ENCODE data around the gene STAT5A.
"Not testable (repeated sequence)": the region's sequence is repeated elsewhere in the genome, so short reads cannot be mapped to it uniquely, and the experiment has no call there.

Gene STAT5A

DNA sequence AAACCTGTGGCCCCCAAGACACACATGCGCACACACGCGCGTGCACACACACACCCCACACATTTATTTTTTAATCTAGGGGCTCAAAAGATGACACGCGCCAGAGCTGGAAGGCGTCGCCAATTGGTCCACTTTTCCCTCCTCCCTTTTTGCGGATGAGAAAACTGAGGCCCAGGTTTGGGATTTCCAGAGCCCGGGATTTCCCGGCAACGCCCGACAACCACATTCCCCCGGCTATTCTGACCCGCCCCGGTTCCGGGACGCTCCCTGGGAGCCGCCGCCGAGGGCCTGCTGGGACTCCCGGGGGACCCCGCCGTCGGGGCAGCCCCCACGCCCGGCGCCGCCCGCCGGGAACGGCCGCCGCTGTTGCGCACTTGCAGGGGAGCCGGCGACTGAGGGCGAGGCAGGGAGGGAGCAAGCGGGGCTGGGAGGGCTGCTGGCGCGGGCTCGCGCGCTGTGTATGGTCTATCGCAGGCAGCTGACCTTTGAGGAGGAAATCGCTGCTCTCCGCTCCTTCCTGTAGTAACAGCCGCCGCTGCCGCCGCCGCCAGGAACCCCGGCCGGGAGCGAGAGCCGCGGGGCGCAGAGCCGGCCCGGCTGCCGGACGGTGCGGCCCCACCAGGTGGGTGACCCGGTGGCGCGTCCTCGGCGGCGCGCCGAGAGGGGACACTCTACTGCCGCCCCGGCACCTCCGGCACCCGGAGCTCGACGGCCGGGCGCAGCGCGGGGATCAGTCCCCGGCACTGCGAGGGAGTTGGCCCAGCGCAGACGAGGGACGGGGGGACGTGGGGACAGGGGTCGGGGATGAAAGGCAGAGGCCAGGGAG lies at the start of gene STAT5A:
Gene STAT5A (plus strand): TSS at position 522 of the 826 bp plus-strand sequence. CDS start 914 bp downstream, outside the sequence.
- no peak for DNase-seq (ENCODE audit: low read depth)

DNA sequence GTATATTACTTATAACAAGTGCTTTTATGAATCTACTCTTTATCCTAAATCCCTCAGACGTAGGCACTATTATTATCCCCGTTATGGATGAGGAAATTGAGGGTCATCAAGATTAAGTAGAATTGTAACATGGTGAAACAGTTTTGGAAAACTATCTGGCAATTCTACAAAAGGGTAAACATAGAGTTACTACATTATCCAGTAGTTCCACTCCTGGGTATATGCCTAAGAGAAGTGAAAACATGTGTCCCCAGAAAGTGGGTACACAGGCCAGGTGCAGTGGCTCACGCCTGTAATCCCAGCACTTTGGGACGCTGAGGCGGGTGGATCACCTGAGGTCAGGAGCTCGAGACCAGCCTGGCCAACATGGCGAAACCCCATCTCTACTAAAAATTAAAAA lies 48.7 kb upstream of the STAT5A start:
- not testable (repeated sequence) for DNase-seq (ENCODE audit: low read depth)

DNA sequence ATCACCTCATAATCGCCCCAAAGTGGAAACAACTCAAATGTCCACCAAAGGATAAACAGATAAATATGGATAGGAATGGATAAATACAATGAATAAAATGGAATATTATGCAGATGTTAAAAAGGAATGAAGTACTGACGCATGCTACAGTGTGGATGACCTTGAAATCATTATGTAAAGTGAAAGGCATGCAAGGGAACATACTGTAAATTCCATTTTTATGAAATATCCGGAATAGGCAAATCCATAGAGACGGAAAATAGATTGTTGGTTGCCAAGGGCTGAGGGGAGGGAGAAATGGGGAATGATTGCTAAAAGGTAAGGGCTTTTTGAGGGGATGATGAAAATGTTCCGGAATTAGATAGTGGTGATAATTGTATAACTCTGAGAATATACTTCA lies 48.1 kb upstream of the STAT5A start:
- DNase-seq (ENCODE audit: low read depth), result no peak

DNA sequence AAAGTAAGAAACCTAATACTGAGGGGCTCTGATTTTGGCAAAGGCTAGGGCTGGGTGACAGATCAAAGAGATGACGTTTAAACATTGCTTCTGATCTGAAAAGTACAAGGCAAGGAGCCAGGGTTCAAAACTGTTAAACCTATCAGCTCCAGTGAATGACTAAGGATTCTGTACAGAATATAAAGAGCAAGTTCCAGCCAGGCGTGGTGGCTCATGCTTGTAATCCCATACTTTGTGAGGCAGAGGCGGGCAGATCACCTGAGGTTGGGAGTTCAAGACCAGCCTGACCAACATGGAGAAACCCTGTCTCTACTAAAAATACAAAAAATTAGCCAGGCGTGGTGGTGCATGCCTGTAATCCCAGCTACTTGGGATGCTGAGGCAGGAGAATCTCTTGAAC lies 47.4 kb upstream of the STAT5A start:
- not testable (repeated sequence) for DNase-seq (ENCODE audit: low read depth)

DNA sequence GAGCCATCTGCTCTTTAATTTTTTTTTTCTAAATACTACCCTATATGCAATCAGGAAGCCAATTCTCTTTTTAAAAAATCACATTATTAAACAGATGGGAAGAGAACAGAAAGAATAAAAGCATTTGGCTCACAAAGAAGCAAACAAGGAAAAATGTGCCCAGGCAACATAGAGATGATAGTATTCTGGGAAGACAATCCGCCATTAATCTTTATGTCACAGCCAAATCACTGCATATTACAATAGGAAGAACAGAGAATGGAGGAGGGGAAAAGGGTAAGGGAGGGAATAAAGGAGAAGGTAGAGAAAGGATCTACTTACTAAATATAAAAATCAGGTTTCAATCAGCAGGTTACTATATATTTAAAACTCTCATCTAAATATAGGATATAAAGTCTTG lies 46.4 kb upstream of the STAT5A start:
- no peak for DNase-seq (ENCODE audit: low read depth)

DNA sequence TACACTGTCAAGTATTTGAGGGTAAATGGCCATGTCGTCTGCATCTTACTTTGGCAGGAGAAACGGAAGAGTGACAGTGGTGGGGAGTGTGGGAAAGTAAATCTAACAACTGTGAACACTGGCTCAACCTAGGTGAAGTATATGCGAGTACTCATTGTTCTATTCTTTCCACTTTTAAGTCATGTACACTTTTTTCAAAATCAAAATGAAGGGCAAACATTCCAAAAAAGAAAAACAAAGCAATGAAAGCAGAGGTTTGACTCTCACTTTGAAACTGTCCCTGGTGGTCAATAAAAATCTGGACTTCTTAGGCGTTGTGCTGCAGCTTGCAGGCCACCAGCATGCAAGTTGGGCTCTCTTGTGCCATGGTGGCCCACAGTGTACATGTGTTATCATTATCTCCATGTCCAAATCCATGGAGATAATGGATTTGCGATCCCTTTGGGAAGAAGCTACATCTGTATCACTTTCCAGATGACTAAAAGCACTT lies 44.8 kb upstream of the STAT5A start:
- DNase-seq (ENCODE audit: low read depth), result no peak

DNA sequence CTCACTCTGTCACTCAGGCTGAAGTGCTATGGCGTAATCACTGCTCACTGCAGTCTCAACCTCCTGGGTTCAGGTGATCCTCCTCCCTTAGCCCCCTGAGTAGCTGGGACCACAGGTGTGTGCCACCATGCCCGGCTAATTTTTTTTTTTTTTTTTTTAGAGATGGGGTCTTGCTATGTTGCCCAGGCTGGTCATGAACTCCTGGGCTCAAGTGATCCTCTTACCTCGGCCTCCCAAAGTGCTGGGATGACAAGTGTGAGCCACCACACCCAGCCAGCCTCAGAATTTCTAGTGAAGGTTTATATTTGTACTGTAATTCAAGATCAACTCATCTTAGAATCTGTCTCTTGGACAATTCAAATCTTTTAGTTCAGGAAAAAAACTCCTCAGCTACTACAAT lies 44.2 kb upstream of the STAT5A start:
- not testable (repeated sequence) for DNase-seq (ENCODE audit: low read depth)

DNA sequence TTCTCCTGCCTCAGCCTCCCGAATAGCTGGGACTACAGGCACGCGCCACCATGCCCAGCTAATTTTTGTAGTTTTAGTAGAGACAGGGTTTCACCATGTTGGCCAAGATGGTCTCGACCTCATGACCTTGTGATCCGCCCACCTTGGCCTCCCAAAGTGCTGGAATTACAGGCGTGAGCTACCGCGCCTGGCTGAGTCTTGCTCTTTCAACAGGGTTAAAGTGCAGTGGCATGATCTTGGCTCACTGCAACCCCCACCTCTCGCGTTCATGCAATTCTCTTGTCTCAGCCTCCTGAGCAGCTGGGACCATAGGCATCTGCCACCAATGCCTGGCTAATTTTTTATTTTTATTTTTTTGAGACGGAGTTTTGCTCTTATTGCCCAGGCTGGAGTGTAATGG lies 43.1 kb upstream of the STAT5A start:
- DNase-seq (ENCODE audit: low read depth), result not testable (repeated sequence)

DNA sequence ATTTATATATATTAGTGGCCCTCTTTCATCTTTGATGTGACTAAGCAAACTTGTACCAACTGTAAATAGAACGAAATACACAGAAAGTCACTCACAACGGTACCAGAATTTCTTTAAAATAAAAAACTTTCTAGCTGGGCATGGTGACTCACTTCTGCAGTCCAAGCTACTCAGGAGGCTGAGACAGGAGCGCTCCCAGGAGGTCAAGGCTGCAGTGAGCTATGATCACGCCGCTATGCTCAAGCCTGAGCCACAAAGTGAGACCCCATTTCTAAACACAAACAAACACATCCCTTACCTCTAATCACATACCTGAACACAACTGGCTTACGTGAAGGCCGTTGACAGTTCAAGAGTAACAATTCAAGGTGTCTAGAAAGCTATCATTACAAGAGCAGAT lies 41.8 kb upstream of the STAT5A start:
- no peak for DNase-seq (ENCODE audit: low read depth)

DNA sequence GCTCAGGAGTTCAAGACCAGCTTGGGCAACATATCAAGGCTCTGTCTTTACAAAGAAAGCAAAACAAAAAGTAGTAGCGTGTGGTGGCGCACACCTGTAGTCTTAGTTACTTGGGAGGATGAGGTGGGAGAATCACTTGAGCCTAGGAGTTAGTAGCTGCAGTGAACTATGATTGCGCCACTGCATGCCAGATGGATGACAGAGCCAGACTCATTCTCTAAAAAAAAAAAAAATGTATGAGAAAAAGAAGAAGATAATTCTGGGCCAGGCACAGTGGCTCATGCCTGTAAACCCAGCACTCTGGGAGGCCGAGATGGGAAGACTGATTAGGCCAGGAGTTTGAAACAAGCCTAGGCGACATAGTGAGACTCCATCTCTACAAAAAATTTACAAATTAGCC lies 40.6 kb upstream of the STAT5A start:
- DNase-seq (ENCODE audit: low read depth), result no peak

DNA sequence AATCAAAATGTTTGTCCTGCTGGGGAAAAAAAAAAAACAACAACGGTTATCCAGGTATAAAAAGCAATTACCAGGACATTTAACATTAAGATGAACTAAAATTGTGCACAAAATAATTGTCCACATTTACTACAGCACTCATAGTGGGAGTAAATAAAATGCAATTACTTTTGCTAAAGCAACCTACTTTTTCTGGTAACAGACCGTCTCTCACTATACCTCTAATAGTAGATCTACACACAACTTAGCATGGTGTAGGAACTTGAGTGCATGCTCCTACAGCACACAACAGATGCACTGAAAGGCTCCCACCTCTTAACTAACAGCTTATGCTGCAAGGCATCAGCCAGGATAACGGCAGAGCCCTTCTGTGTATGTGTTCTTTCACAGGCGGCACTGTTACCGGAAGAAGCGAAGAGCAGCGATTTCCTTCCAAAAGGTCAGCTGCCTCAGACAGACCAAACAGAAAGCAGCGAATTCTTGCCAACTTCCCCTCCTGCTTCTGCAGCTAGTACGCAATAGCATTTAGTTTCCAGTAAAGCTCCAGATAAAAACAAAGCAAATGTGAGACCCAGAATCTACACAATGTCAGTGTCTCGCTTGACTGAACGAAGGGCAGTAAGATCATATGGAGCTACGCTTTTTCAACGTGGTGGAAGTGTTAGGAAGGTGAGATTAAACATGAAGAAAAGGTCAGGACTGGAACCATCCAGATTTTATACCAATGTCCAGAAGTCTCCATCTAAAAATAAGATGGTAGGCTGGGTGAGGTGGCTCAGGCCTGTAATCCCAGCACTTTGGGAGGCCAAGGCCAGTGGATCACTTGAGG lies 39.7 kb upstream of the STAT5A start:
- DNase-seq (ENCODE audit: low read depth), result no peak

DNA sequence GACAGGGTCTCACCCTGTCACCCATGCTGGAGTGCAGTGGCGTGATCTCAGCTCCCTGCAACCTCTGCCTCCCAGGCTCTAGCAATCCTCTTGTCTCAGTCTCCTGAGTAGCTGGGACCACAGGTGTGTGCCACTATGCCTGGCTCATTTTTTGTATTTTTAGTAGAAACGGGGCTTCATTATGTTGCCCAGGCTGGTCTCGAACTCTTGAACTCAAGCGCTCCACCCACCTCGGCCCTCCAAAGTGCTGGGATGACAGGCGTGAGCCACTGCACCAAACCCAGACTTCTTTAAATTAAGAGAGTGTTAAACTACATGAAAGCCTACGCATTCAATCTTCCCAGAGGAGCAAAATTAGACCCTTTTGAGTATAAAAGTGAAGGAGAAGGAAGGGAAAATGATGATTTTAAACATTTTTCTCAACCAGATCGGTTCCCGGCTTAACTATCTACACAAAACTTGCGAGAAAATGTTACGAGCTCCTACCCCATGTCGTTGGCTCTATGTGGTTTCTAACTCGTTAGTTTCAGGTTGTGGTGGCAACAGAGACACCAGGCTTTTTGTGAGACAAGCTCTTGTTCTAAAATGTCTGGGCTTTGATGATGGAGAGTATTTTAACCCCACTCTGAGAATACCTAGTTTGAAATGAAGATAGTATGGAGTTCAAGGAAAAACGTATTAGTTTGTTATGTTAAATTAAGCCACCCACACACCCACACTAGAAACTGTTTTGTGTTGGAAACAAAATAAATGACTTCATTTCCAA lies 38.4 kb upstream of the STAT5A start:
- no peak for DNase-seq (ENCODE audit: low read depth)

DNA sequence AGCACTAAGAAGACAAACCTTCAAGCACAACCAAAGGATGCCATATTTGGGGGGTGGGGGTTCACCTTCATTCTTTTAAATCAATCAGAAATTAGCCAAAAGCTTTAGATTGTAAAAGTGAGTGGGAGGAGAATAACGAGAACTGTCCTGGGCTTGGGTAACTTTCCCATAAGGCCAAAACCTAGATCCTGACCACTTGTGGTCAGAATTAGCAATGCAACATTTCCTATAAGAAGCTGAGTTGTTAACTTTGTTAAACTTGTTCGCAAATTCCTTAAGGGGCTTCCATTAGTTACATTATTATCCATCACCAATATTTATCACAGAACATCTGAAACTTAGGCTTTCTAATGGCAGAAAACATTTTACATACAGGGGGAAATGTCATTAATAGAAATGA lies 37.2 kb upstream of the STAT5A start:
- no peak for DNase-seq (ENCODE audit: low read depth)

DNA sequence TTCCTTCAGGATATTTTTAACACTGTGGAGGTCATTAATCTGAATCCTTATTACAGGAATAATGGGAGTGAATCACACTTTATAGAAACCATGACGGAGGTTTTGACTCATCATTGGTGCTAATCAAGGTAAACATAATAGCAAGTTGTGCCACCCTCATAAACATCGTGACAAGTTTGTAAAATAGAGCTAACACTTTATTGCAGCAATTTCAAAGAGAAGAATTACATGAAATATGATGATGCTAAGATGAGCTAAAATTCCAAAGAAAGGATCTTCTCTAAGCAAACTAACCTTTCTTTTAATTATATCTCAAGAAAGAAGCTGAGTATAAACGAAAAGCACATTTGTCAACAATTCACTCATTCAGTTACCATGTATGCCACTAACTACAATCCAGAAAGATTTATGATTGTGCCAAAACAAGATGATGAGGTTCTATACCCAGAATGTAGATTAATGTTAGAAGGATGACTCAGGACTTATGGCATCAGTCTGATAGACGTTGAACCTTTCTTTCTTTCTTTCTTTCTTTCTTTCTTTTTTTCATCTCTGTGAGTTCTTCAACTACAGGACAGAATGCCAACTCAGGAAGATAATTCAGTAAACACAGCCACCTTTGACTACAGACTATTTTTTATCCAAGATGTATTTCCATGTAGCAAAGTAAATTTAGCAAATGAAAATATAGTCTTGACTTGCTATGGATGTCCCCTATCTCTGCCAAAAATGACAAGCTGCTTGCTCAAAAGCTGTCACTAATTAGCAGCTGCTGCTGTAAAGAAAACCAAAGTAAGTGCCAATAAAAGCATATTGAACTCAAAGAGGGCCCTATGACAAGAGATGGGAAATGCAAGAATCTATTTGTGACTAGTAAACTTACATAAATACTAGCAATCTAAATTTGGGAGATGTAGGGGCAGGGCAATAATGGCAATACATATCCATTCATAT lies 35.4 kb upstream of the STAT5A start:
- DNase-seq (ENCODE audit: low read depth), result no peak

DNA sequence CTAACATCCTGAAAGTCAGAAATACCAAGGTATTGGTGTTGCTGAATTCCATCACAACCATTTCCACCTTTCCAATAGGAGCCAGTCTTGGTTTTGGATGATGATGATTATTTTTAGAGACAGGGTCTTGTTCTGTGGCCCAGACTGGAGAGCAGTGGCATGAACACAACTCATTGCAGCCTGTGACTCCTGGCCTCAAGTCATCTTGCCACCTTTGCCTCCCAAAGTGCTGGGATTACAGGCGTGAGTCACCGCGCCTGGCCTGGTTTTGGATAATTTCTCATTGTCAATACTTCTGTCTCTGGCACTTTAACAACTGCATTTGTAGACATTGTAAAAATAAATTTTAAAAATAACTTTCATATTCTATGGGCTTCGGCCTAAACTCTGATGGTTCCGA lies 34.7 kb upstream of the STAT5A start:
- DNase-seq (ENCODE audit: low read depth), result no peak

DNA sequence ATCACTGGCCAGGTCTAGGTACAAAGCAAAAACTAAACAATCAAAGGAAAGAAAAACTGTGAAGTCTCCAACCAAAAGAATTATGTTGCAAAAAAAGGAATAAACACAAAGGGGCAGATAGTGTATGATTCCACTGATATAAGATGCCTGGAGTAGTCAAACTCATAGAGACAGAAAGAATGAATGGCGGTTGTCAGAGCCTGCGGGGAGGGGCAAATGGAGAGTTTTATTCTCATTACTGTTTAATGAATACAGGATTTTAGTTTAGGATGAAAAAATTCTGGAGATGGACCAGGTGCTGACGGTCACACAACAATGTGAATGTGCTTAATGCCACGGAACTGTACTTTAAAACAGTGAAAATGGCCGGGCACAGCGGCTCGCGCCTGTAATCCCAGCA lies 32.9 kb upstream of the STAT5A start:
- no peak for DNase-seq (ENCODE audit: low read depth)

DNA sequence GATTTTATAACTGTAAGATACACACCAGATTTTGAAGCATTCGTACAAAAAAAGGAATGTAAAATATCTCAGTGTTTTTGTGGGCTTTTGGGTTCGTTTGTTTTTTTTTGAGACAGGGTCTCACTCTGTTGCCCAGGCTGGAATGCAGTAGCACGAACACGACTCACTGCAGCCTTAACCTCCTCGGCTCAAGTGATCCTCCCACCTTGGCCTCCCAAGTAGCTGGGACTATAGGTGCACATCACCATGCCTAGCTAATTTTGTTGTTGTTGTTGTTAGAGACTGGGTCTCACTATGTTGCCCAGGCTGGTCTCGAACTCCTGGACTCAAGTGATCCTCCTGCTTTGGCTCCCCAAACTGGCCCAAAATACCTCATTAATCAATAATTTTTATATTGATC lies 28.0 kb upstream of the STAT5A start:
- no peak for DNase-seq (ENCODE audit: low read depth)

DNA sequence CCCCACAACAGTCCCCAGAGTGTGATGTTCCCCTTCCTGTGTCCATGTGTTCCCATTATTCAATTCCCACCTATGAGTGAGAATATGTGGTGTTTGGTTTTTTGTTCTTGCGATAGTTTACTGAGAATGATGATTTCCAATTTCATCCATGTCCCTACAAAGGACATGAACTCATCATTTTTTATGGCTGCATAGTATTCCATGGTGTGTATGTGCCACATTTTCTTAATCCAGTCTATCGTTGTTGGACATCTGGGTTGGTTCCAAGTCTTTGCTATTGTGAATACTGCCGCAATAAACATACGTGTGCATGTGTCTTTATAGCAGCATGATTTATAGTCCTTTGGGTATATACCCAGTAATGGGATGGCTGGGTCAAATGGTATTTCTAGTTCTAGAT lies 23.9 kb upstream of the STAT5A start:
- DNase-seq (ENCODE audit: low read depth), result not testable (repeated sequence)

DNA sequence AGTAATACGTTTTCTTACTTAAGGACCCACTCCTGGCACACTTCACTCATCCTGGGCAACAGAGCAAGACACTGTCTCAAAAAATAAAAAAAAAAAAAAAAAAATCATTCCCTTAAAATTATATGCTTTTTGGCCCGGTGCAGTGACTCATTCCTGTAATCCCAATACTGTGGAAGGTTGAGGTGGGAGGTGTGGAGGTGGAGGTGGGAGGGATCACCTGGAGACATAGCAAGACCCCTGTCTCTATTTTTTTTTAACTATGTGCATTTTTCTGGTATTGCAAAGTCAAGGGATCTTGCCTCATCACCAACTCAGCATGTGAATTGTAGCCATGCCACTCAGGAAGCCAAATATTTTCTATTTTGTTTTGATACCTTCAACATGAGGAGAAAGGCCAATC lies 21.8 kb upstream of the STAT5A start:
- DNase-seq (ENCODE audit: low read depth), result no peak

DNA sequence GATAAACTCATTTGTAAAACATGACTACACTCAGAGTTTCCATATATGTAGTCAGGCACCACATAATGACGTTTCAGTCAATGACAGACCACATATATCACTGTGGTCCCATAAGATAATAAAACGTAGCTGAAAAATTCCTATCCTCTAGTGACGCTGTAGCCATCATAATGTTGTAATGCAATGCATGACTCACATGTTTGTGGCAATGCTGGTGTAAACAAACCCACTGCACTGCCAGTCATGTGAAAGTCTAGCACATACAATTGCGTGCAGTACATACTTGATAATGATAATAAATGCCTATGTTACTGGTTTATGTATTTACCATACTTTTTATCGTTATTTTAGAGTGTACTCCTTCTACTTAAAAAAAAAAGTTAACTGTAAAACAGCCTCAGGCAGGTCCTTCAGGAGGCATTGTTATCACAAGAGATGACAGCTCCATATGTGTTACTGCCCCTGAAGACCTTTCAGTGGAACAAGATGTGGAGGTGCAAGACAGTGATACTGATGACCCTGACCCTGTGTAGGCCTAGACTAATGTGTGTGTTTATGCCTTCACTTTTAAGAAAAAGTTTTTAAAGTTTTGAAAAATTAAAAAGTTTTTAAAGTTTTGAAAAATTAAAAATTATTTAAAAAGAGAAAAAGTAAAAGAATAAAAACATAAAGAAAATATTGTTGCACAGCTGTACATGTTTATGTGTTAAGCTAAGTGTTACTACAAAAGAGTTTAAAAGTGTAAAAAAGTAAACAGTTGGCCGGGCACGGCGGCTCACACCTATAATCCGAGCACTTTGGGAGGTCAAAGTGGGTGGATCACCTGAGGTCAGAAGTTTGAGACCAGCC lies 21.2 kb upstream of the STAT5A start:
- peak; percentile 72 for DNase-seq (ENCODE audit: low read depth)
